HepG2 (cell line): ENCODE data around the gene S100A9. TPM values are rescaled to one million over a fixed set of nuclear protein-coding genes. Genes with fewer than 3 reads are reported as not detected.

Experiments
- ATAC-seq: fragments of 200-7000 bp; cut with Tn5 transposase; 3 replicates; pipeline ENCODE4 v1.9.1; 2020; ENCODE audit warnings: mild to moderate bottlenecking, moderate library complexity
- BruUV-seq: library from RNA; stranded (reverse); fragments of 400-500 nt; replicated peaks from 2 replicates; lab custom pipeline; 2021; lab: Mats Ljungman, UMichigan
- CTCF ChIA-PET: fragments of 300-600 bp; formaldehyde crosslinking; extraction: SDS; loops from one replicate; lab custom pipeline; 2021; ENCODE audit warnings: low total read pairs, inconsistent platforms, low intra/inter-chr PET ratio; lab: Yijun Ruan, JAX
- POLR2A ChIA-PET: fragments of 350-600 bp; sonication (Branson Sonifier 250); formaldehyde crosslinking; loops from one replicate; lab custom pipeline; 2020; ENCODE audit warnings: antibody characterized with exemption, inconsistent platforms; lab: Yijun Ruan, JAX
- DNase-seq: peaks from one replicate; pipeline ENCODE4 v3.0.0-alpha.2; 2015; ENCODE audit warnings: low spot score
- FAIRE-seq: peaks from 3 replicates; lab custom pipeline; 2011; peaks lifted over from hg19 to GRCh38; lab: Jason Lieb, UNC
- H2AFZ ChIP-seq: one replicate; pipeline ENCODE4 v1.6.1; 2011; ENCODE audit warnings: low read length, inconsistent platforms
- H3K27ac ChIP-seq: fragments of 300-600 bp; 3 replicates; pipeline ENCODE4 v1.8.0; 2011; ENCODE audit warnings: mixed run types, mild to moderate bottlenecking, mixed read lengths, low read length, inconsistent platforms; ENCODE audit not compliant: insufficient read depth; ENCODE audit errors: extremely low read length
- H3K27me3 ChIP-seq, 2 experiments: fragments of 200-600 bp in 1 of 2; 2 replicates in 1 of 2; 3 replicates in 1 of 2; pipeline versions ENCODE4 v1.6.0 to v1.8.0; 2011; ENCODE audit warnings: low read length in 2 of 2, mild to moderate bottlenecking in 2 of 2, moderate library complexity in 2 of 2, inconsistent platforms in 1 of 2; ENCODE audit not compliant: insufficient read depth in 2 of 2, control insufficient read depth in 1 of 2
- H3K36me3 ChIP-seq, 2 experiments: fragments of 200-600 bp in 1 of 2; replicated peaks in 1 of 2; 2 replicates in 1 of 2; 3 replicates in 1 of 2; pipeline versions ENCODE4 v1.5.1 to v1.8.0; 2011; ENCODE audit warnings: low read length in 2 of 2, inconsistent platforms in 1 of 2; ENCODE audit not compliant: insufficient read depth in 2 of 2, control insufficient read depth in 1 of 2
- H3K4me1 ChIP-seq: 2 replicates; pipeline ENCODE4 v1.5.1; 2012; ENCODE audit warnings: low read length, inconsistent platforms; ENCODE audit not compliant: insufficient read depth
- H3K4me2 ChIP-seq: 2 replicates; pipeline ENCODE4 v1.6.0; 2011; ENCODE audit warnings: low read depth, low read length, inconsistent platforms
- H3K4me3 ChIP-seq, 3 experiments: fragments of 200-600 bp in 1 of 3; sonication (generic), shearing (Covaris generic) in 1 of 3; replicated peaks in 1 of 3; 2 replicates each; pipeline ENCODE4 v1.5.1; 2011 to 2016; ENCODE audit warnings: low read length in 3 of 3, inconsistent platforms in 2 of 3, low read depth in 2 of 3, mild to moderate bottlenecking in 2 of 3, control low read depth in 1 of 3, mixed read lengths in 1 of 3; ENCODE audit not compliant: insufficient read depth in 1 of 3
- H3K79me2 ChIP-seq: one replicate; pipeline ENCODE4 v1.6.1; 2011; ENCODE audit warnings: low read length, inconsistent platforms; ENCODE audit not compliant: insufficient read depth
- H3K9ac ChIP-seq: 2 replicates; pipeline ENCODE4 v1.6.0; 2011; ENCODE audit warnings: mild to moderate bottlenecking, low read depth, low read length, inconsistent platforms; ENCODE audit not compliant: insufficient read depth
- H3K9me3 ChIP-seq: 2 replicates; pipeline ENCODE4 v1.5.1; 2012; ENCODE audit warnings: mild to moderate bottlenecking, low read length
- H4K20me1 ChIP-seq: 2 replicates; pipeline ENCODE4 v1.6.0; 2011; ENCODE audit warnings: inconsistent platforms, mild to moderate bottlenecking, low read length, moderate library complexity; ENCODE audit not compliant: insufficient read depth
- AHDC1 ChIP-seq: sonication (generic); formaldehyde crosslinking; IDR thresholded peaks from 2 replicates; pipeline ENCODE4 v1.5.1; 2020; ENCODE audit warnings: mild to moderate bottlenecking, missing genetic modification reagents, borderline replicate concordance
- CSRNP1 ChIP-seq: sonication (generic); formaldehyde crosslinking; IDR thresholded peaks from 2 replicates; pipeline ENCODE4 v1.8.1; 2023; ENCODE audit warnings: mild to moderate bottlenecking, missing genetic modification reagents
- ETV6 ChIP-seq: sonication (generic); formaldehyde crosslinking; conservative IDR thresholded peaks from 2 replicates; pipeline ENCODE4 v1.4.0; 2020; ENCODE audit warnings: missing genetic modification reagents
- HDAC2 ChIP-seq: sonication (generic); formaldehyde crosslinking; IDR thresholded peaks from 2 replicates; pipeline ENCODE4 v1.4.0; 2020; ENCODE audit warnings: missing genetic modification reagents
- KLF6 ChIP-seq: IDR thresholded peaks from 2 replicates; pipeline ENCODE4 v1.8.0; 2016; ENCODE audit warnings: missing biosample characterization, missing genetic modification reagents
- MIER2 ChIP-seq: IDR thresholded peaks from 2 replicates; pipeline ENCODE4 v1.6.1; 2016; ENCODE audit warnings: missing biosample characterization, missing genetic modification reagents
- REXO4 ChIP-seq: sonication (generic); formaldehyde crosslinking; IDR thresholded peaks from 2 replicates; pipeline ENCODE4 v1.8.0; 2022; ENCODE audit warnings: missing genetic modification reagents, mild to moderate bottlenecking, borderline replicate concordance
- SKI ChIP-seq: fragments of 450-650 bp; IDR thresholded peaks from one replicate; pipeline ENCODE4 v1.6.1; 2018; ENCODE audit warnings: mild to moderate bottlenecking; ENCODE audit not compliant: partially characterized antibody
- TCF7 ChIP-seq: sonication (generic); IDR thresholded peaks from 2 replicates; pipeline ENCODE4 v1.6.1; 2016; ENCODE audit warnings: antibody characterized with exemption, low read depth
- TFDP1 ChIP-seq: IDR thresholded peaks from 2 replicates; pipeline ENCODE4 v1.6.1; 2016; ENCODE audit warnings: missing compliant biosample characterization, missing genetic modification reagents, borderline replicate concordance
- ZFP1 ChIP-seq: IDR thresholded peaks from 2 replicates; pipeline ENCODE4 v1.6.1; 2016
- ZMYM2 ChIP-seq: sonication (generic); formaldehyde crosslinking; IDR thresholded peaks from 2 replicates; pipeline ENCODE4 v1.8.0; 2022; ENCODE audit warnings: mild to moderate bottlenecking, missing genetic modification reagents
- WGBS: methylation state at CpG from one replicate; pipeline ENCODE4 v1.1.6; 2017; ENCODE audit warnings: low lambda C conversion rate; 5-methylcytosine and 5-hydroxymethylcytosine counted together
- in situ Hi-C: cut with HindIII; loops from 2 replicates; pipeline ENCODE4 v1.10.0; 2017; ENCODE audit warnings: low pct_unique_long_range_greater_than_20kb; ENCODE audit not compliant: extremely low pct_ligation_motif_present
- intact Hi-C: fragments of 100-400 bp; cut with micrococcal nuclease; formaldehyde crosslinking; loops from one replicate; pipeline ENCODE4 v1.10.0; 2022; ENCODE audit not compliant: unreplicated experiment
- polyA plus RNA-seq, 8 experiments: library from polyadenylated mRNA; depleted of rRNA in 3 of 8; stranded (reverse) in 7 of 8; unstranded in 1 of 8; fragments of >200 nt; fragmentation: Illumina TruSeq in 4 of 8; extraction: Trizol in 4 of 8; gene quantifications; 2 replicates each; pipeline versions ENCODE4 v1.2.1 to v1.2.3, GENCODE V29; 2011 to 2016; ENCODE audit warnings: low read depth in 4 of 8, missing spikeins in 1 of 8, mixed read lengths in 1 of 8; ENCODE audit not compliant: insufficient read depth in 1 of 8
- total RNA-seq, 5 experiments: library from RNA; depleted of rRNA; stranded (reverse); fragments of >200 nt; fragmentation: Illumina TruSeq; extraction: Trizol; gene quantifications; 2 replicates each; pipeline ENCODE4 v1.2.3, GENCODE V29; 2016; ENCODE audit warnings: low read depth in 1 of 5

S100A9 gene
- total and polyA plus RNA-seq, 2 of the 13 experiments (the other 11 are each of a cell fraction or from before 2014, with no cell fraction given) = 0.31 to 0.69 TPM

GRCh38 chr1:153339802-153340201 lies 17.9 kb upstream of the S100A9 start:
- no peaks in the 10 kb centered on the region for H3K4me1 ChIP-seq
- intact Hi-C loops = loop anchor here (10.0 kb wide), 1 partner anchor 55 kb away; the partner anchor contains the start of gene S100A8
- no peak for FAIRE-seq
- no peaks in the 10 kb centered on the region for H3K79me2 ChIP-seq
- ChIA-PET POLR2A (no interaction called here), CTCF (no interaction called here)
- H3K27ac ChIP-seq = no peak overlapping the region
- TF ChIP-seq KLF6 = no peak
- no peak for TF ChIP-seq CSRNP1 (CRISPR knock-in tag)
- no peak for TF ChIP-seq ZFP1 (CRISPR knock-in tag)
- no peak for TF ChIP-seq TFDP1 (CRISPR knock-in tag)
- TF ChIP-seq HDAC2 (CRISPR knock-in tag) = no peak
- TF ChIP-seq REXO4 (CRISPR knock-in tag) = no peak
- TF ChIP-seq TCF7 = no peak
- TF ChIP-seq AHDC1 = no peak
- TF ChIP-seq ZMYM2 (CRISPR knock-in tag) = no peak
- TF ChIP-seq ETV6 (CRISPR knock-in tag) = no peak
- TF ChIP-seq MIER2 (CRISPR knock-in tag) = no peak
- TF ChIP-seq SKI = no peak
- no peak overlapping the region for H2AFZ ChIP-seq
- no TSS peak for BruUV-seq
- ATAC-seq = no peak
- H3K27me3 ChIP-seq = peaks cover 0 to 1% of the 10 kb centered on the region in 2 experiments; a peak in 2 of 5 replicates
- H4K20me1 ChIP-seq = no peaks in the 10 kb centered on the region
- no peaks in the 10 kb centered on the region for H3K9me3 ChIP-seq
- no peak overlapping the region for H3K9ac ChIP-seq
- H3K4me2 ChIP-seq = no peak overlapping the region
- 44% methylated on average over 6 of the region's 6 CpGs for WGBS
- no peaks in the 10 kb centered on the region for H3K36me3 ChIP-seq
- in situ Hi-C loops = no loop called here
- no peak for DNase-seq
- H3K4me3 ChIP-seq = no peak overlapping the region
